HG02943 (cell line): ENCODE measurements around the gene B3GAT2.
"Not testable (repeated sequence)": the region's sequence is repeated elsewhere in the genome, so short reads cannot be mapped to it uniquely, and the experiment has no call there.

ENCODE experiments used
- ATAC-seq: cut with Tn5 transposase; IDR thresholded peaks from one replicate; pipeline ENCODE4 v1.9.1; 2021; ENCODE audit warnings: mild to moderate bottlenecking, low read depth, moderate library complexity; ENCODE audit not compliant: unreplicated experiment

B3GAT2 gene

DNA sequence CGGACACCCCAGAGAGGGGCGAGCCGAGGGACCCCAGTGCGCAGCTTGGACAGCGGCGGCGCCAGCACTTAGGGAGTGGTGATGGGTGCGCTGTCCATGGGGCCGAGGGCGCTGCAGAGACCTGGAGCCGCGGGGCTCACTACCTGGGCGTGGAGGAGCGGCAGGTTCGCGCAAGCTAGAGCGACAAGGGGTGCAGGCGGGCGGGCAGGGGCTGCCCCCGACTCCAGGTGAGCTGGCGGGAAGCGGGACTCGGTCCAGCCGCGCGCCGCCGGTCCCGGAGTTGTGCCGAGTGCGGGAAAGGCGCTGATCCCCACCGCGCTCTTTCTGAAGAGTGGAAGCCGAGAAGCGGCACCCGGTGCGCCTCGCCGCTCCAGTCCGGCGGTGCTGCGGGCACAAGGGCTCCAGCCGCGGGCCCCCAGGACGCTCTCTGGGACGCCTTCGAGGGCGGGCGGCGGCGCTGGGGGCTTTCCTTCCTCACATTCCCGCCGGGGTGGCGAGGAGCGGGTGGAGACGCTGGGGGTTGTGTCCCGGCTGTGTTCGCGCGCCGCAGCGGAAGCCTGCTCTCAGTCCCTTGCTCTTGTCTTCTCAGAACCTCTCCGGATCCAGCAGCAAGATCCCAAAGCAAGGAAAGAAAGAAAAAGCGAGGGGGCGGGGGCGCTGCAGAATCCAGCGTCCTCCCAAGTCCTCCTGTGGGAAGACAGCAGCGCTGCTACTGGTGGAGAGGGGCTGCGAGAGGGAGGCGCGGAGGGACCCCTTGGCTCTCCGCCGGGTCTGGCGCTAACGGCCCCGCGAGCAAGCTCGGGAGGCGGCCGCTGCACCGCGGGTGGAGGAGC, at the start of gene B3GAT2:
B3GAT2 (minus strand) TSS at position 610 of the 833 bp plus-strand sequence. CDS start 631 bp downstream, outside the sequence.
- ATAC-seq: peak; percentile 7

DNA sequence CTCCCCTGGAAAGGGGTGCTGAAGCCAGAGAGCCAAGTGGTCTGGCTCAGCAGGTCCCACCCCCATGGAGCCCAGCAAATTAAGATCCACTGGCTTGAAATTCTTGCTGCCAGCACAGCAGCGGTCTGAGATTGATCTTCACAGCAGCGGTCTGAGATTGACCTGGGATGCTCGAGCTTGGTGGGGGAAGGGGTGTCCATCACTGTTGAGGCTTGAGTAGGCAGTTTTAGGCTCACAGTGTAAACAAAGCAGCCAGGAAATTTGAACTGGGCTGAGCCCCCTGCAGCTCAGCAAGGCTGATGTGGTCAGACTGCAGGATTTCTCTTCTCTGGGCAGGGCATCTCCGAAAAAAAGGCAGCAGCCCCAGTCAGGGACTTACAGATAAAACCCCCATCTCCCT, 41.3 kb upstream of the B3GAT2 start:
- no peak for ATAC-seq

DNA sequence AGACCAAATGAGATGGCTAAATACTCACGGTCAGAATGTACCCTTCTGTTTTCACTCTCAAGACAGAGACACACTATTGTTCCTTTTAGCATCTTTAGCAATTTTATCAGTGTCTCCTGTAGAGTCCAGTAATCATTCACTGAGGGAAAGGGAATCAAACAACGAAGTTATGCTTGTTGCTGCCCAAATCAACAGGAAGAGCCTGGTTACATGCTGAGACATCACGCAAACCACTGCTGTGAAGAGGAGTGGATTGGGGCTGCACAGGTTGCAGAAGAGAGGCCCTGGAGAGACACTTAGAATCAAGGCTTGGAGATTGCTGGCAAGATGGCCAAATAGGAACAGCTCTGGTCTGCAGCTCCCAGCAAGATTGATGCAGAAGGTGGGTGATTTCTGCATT, 40.5 kb upstream of the B3GAT2 start:
- no peak for ATAC-seq

DNA sequence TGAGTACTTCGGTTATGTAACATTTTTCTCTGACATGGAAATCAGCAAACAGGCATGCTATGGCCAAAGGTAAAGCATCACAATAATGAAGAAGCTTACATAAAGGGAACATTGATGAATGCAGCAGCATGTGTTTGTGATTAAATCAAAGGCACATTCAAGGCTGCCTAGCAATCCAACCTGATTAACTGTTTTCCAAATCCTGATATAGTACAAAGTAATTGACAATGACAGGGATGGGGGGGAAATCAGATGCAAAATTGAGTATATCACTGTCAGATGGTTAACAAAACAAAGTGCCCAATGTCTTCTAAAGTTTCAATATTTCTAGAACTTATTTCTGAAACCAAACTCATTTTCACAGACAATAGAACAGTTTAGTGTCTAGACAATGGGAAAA, 39.2 kb upstream of the B3GAT2 start:
- no peak for ATAC-seq

DNA sequence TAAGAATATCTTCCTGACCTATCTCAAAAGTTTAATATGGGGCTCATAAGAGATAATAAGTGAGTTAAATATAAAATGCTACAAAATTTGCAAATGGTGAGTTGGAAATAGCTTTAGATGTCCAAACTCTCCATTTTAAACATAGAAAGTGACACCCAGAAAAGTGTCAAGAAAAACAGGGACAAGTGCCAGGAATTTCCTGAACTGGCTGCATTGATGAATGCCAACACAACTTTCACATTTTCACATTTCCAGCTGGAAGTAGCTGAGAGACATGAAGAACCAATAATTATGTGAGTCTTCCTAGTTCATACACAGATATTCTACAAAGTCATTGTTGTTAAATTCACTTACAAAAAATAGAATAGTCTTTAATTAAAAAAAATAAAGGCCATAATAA, 38.6 kb upstream of the B3GAT2 start:
- ATAC-seq: no peak

GRCh38 chr6:70991253-70991652, 34.4 kb upstream of the B3GAT2 start:
- no peak for ATAC-seq

DNA sequence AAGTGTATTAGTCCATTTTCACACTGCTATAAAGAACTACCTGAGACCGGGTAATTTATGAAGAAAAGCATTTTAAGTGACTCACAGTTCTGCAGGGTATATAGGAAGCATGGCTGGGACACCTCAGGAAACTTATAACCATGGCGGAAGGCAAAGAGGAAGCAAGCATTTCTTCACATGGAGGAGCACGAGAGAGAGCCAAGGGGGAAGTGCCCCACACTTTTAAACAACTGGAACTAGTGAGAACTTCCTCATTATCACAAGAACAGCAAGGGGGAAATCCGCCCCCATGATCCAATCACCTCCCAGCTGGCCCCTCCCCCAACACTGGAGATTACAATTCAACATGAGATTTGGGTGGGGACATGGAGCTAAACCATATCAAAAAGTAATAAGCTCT, 28.3 kb upstream of the B3GAT2 start:
- no peak for ATAC-seq

DNA sequence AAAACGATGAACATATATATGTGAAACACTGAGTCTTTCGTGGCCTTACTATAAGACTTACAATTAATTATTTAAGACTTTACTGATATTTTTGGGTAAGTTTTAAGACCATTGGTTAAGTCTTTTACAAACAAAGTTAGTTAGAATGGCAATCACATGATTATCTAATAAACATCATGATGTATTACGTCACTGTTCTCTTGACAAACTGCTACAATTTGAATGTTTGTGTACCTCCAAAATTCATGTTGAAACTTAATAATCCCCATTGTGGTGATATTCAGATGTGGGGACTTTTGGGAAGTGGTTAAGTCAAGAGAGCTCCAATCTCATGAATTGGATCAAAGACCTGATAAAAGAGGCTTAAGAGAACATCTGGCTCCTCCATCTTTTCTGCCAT, 25.9 kb upstream of the B3GAT2 start:
- ATAC-seq: no peak

DNA sequence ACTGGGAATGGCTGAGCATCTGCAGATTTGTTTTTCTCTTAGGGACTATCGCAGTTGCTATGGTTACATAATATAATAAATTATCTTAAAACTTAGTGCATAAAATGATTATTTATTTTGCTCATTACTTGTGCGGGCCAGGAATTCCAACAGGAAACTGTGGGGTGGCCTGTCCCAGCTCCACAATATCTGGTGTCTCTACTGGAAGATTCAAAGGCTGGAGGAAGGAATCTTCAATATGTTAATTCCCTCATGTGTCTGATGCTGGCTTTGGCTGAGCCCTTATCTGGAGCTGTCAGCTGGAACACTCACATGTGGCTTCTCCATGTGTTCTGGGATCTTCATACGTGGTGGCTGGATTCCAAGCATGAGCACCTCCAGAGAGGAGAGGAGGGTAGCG, 23.9 kb upstream of the B3GAT2 start:
- ATAC-seq: no peak

GRCh38 chr6:70973604-70974003, 16.7 kb upstream of the B3GAT2 start:
- no peak for ATAC-seq

GRCh38 chr6:70967049-70967448, 10.2 kb upstream of the B3GAT2 start:
- ATAC-seq: no peak

DNA sequence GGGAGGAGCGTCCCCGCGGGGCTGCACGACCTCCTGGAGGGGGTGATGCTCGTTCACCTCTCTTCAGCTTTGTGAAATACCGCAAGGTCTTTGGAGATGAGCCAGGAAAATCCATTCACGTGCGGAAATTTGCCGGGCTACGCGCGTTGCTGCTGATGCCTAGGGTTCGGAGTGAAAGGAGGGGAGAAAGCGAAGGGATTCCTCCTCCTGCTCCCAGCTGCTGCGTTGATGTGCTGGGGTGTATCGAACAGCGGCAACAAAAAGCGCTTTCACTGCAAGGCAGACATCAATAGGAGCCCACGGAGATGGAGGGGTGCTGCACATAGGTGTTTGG, 391 bp upstream of the B3GAT2 start:
- ATAC-seq: no peak

DNA sequence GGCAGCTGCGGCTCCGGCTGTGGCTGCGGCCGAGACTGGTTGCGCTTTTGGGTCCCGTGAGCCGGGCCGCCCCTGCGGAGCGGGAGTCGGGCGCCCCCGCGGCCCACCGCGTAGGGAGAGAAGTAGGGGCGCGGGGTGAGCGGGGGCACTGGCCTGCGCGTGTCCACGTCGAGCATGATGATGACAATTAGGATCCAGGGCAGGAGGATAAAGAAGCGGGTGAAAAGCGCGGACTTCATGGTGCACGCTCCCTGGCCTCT, 739 bp downstream of the B3GAT2 start:
- ATAC-seq: peak; percentile 7

- ATAC-seq: peak; percentile 89
Observed at GRCh38 chr6:70955441-70956190, 1.2 kb downstream of the B3GAT2 start.

- ATAC-seq: no peak
Observed at GRCh38 chr6:70954750-70955149, 2.1 kb downstream of the B3GAT2 start.

- ATAC-seq: no peak
Observed at GRCh38 chr6:70954176-70954575, 2.7 kb downstream of the B3GAT2 start.

DNA sequence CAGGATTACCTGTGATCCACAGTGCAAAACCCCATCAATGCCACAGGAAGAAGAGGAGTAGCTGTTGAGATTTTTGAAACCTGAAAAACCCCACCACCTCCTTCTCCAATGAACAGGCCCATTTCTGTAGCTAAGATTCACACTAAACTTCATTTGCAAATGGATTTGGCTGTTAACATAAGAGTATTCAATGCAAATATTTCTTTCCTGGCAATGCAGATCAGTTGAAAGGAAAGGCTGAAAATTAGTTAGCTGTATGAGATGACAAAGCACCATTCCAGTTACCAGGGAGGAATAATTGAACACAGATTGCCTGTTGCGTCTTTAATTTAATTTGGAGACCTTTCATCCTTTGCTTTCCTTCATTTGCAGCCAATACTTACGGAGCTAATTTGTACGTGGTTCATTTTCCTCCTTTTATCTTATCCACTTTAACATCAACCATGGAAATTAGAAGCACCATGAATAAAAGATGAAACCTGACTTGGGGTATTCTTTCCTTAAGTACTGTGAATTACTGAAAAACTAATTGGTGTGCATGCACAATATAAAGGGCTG, 4.2 kb downstream of the B3GAT2 start:
- no peak for ATAC-seq

DNA sequence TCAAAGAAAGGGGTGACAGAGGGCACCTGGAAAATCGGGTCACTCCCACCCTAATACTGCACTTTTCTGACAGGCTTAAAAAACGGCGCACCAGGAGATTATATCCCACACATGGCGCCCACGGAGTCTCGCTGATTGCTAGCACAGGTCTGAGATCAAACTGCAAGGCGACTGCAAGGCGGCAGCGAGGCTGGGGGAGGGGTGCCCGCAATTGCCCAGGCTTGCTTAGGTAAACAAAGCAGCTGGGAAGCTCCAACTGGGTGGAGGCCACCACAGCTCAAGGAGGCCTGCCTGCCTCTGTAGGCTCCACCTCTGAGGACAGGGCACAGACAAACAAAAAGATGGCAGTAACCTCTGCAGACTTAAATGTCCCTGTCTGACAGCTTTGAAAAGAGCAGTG, 12.5 kb downstream of the B3GAT2 start:
- ATAC-seq: not testable (repeated sequence)

GRCh38 chr6:70933853-70934252, 23.0 kb downstream of the B3GAT2 start:
- no peak for ATAC-seq

- no peak for ATAC-seq
Observed at GRCh38 chr6:70905742-70906141, 51.1 kb downstream of the B3GAT2 start.

DNA sequence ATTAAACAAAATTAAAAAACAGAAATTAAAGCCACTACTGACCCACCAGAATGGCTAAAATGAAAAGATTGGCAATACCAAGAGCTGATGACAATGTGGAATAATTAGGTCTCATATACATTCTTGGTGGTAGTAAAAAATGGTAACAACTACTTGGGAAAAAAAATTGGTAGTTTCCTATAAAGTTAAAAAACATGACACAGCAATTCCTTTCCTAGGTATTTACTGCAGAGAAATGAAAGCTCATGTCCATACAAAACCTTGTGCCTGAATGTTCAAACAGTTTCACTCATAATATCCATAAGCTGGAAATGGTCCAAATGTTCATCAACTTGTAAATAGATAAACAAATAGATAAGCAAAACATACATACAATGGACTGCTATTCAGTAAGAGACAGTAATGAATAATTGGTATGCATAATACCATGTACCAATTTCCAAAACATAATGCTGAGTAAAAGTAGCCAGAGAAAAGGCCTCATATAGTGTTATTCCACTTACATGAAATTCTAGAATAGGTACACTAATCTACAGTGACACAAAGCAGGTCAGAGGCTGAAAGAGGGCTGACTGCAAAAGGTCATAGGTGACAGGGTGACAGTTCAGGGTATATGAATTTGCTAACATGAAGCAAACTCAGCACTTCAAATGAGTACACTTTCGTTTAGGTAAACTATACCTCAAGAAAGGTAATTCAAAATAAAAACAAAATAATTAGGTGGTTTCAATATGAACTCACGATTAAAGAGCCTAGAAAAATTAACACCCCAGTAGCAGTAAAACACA, 53.0 kb downstream of the B3GAT2 start:
- ATAC-seq: no peak
